Measurements from ENCODE around the gene EIF2AK3.
"Not testable (repeated sequence)": the region's sequence is repeated elsewhere in the genome, so short reads cannot be mapped to it uniquely, and the experiment has no call there.

EIF2AK3 gene

DNA sequence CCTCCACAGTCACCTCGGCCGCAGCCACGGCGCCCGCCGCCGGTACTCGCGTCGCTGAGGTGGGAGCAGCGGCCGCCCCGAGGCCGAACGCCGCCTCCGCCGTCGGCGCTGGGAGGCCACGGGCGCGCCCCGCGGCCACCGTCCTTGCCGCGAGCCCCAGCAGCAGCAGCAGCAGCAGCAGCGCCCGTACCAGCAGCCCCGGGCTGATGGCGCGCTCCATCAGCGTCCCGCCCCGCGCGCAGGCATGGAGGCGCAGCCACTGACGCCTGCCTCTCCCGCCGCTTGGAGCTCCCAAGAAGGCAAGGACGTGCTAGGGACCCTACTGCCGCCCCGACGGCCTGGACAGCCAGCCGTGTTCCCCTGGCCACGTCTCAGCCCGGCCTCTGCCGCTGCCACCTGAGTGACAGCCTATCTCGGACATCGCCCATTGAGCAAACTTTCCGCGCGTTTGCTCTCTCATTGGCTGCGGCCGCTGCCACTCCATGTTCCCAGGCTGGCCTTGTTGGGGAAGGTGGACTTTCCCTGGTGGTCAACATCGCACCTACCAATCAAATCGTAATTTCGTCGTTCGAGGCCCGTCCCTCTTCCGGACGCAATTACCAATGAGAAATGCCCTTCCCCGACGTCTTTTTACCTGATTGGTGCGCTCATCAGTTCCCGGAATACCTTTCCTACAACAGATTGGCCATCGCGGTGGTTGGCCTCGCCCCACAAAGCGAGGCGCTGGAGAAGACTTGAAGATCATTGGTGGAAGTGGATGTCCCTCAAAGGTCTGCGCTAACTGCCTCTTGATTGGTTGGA lies at the start of gene EIF2AK3:
Gene EIF2AK3, minus strand, starts transcription at position 410 of the 801 bp plus-strand sequence. Its CDS starts 190 bp downstream, at position 220.
- DNase-seq = peak; percentile 100

DNA sequence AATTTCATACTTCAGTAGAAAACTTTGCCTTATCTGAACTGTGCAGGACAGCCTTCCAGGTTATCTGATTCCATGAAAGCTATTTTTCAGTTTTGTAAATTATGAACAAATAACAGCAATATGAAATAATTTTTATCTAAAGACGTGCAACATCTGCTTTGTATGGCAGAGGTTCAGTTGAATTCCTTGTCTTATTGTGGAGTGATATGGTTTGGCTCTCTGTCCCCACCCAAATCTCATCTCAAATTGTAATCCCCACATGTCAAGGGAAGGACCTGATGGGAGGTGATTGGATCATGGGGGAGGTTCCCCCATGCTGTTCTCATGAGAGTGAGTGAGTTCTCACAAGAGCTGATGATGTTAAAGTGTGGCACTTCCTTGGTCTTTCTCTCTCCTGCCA lies 46.1 kb upstream of the EIF2AK3 start:
- DNase-seq = no peak

DNA sequence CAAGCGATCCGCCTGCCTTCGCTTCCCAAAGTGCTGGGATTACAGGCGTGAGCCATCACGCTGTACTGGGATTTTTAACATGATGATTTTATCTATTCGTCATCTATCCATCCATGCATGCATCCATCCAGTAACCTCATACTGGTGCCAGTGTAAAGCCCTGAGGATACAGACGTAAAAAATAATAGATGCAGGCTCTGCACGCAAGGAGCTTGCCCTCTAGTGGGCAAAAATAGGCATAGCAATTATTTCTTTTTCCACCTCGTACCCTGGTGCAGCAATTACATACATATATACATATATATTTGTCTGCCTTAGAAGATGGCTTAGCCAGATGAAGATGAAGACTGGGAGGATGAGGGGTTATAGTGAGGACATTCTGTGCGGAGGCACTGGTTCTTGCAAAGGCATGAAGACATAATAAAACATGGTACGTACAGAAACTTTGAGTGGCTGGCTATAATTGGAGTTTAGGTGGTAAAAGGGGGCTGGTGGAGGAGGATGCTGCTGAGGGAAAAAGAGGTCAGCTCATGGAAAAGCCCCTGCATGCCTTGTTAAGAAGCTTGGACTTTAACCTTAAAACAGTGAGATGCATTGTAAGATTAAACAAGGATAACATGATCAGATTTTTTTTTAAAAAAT lies 44.6 kb upstream of the EIF2AK3 start:
- peak; percentile 30 for DNase-seq

- no peak for DNase-seq
Observed at GRCh38 chr2:88669482-88670214, 42.4 kb upstream of the EIF2AK3 start.

DNA sequence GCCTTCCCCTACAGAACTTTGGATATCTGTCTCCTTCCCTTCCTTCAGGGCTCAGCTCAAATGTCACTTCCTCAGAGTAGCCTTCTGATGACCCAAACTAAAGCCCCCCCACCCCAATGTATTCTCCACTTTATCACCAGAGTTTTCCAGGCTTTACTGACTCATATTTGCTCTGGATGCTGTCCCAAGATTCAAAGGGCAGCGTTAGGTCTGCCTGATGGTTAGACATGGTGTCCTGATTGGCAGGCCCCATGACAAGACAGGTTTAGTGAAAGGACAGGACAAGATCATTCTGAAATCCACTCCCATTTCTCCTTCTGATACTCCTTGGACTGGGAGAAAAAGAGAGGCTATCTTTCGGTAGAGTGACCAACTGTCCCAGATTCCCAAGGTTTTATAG lies 41.6 kb upstream of the EIF2AK3 start:
- DNase-seq = no peak

- no peak for DNase-seq
Observed at GRCh38 chr2:88667219-88667618, 40.0 kb upstream of the EIF2AK3 start.

GRCh38 chr2:88666576-88666975 lies 39.3 kb upstream of the EIF2AK3 start:
- DNase-seq = no peak

DNA sequence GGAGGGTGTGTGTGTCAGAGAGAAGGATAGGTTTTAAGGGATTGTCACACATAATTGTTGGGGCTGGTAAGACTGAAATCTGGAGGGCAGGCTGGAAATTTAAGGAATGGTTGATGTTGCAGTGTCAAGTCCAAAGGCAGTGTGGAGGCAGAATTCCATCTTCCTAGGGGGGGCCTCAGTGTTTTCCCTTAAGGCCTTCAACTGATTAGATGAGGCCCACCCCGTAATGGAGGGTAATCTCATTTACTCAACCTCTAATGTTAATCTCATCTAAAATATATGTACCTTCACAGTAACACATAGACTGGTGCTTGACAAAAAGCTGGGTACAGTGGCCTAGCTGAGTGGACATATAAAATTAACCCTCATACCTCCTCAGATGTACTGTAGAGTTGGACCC lies 33.4 kb upstream of the EIF2AK3 start:
- no peak for DNase-seq

GRCh38 chr2:88659538-88659915 lies 32.3 kb upstream of the EIF2AK3 start:
- DNase-seq = no peak

DNA sequence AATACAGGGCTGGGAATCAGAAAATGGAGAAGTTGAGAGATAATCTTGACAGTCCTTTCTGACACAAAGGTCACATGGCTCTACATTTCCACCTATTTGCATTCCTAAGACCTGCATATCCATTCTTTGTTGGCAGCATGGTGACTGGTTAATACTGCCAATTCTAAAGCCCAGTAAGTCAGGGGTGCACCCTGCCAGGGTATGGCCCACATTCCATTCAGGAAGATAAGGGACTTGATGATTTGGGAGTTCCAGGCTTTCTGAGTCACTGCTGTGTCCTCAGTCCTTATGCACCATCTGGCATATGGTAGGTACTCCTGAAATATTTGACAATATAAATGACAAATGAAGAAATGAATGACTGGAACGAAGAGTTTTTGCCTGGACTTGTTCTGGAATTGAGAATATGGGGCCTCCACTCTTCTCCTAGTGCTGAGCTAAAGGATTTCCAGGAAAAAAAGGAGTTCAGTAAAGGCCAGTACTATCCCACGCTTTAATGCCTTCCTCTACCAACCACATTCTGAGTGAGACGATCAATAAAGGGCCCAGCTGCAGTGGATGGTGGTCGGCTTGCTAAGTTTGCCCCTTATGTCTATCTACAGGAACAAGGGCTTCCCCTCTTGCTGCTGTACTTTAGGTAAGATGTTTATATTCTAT lies 31.7 kb upstream of the EIF2AK3 start:
- no peak for DNase-seq

- DNase-seq = no peak
Observed at GRCh38 chr2:88658326-88658725, 31.1 kb upstream of the EIF2AK3 start.

DNA sequence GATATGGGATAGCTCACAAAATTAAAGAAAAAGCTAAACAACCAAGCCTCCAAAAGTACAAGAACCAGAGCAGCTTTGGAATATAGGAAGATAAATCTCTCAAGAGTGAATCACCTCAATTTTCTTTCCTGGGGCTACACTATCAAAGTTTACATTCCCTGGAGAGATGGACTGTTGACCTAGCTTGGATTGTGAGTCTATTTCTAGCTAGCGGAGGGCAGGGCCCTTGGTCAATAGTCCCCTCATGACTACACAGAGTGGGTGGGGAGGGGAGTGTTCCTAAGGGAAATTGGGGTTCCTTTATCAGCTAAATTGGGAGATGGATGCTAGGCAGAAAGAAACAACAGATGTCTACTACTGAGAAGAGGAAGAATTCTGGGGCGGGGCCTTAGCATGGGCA lies 29.9 kb upstream of the EIF2AK3 start:
- DNase-seq = no peak

DNA sequence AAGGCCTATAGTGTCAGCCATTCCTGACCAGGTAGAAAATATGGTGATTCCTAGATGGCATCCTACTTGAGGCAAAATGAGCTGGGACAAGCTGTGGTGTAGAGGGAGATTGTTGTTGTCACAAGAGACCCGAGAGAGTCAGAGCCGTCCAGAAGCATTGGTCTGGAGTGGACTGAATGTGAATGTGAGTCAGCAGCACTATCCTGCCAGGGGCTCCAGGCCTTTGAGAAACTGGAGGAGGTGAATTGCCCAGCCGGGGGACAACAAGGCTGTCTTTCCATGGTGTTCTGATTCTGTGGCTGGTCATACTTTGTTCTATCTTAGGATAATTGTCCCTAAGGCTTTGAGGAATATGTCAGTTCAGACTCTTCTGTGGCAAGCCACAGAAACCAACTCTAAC lies 29.4 kb upstream of the EIF2AK3 start:
- DNase-seq = no peak

DNA sequence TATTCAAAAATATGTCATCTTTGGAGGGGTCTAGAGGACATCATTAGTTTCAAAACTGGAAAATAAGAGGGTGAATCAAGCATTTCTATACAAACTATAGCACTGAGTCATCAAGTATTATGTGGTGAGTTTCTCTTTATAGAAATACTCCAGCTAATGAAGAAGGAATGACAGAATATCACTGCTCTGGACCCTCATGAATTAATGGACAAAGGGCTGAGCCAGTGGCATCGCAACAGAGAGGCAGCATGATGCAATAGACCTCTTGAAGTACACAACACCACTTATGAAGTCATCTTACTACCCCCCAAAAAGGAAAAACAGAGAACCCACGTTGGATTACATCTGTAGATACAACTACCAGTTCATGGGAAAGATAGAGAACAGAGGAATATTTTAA lies 27.4 kb upstream of the EIF2AK3 start:
- no peak for DNase-seq

DNA sequence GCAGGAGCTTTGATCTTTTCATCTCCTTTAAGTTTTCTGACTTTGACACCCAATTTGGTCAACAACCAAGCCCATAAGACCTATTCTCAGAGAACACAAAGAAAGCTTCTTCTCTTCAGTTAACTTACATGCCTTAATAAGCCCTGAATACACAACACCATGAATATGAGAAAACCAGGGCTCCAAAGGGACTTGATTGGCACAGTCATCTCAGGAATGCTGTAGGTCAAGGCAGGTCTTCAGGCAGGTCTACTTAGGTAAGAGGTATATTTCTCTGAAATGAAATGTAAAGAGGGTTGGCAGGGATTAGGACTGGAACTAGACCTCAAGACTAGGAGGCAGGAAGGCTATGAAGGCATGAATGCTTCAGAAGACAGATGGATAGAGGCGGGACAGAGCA lies 24.4 kb upstream of the EIF2AK3 start:
- DNase-seq = no peak

DNA sequence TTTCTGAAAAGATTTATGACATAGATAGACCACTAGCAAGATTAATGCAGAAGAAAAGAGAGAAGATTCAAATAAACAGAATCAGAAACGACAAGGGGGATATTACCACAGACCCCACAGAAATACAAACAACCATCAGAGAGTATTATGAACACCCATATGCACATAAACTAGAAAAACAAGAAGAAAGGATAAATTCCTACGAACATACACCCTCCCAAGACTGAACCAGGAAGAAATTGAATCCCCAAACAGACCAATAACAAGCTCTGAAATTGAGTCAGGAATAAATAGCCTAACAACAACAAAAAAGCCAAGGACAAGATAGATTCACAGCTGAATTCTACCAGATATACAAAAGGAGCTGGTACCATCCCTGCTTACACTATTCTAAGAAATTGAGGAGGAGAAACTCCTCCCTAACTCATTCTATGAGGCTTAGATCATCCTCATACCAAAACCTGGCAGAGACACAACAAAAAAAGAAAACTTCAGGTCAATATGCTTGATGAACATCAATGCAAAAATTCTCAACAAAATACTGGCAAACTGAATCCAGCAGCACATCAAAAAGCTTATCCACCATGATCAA lies 18.1 kb upstream of the EIF2AK3 start:
- not testable (repeated sequence) for DNase-seq

GRCh38 chr2:88642278-88642677 lies 15.0 kb upstream of the EIF2AK3 start:
- no peak for DNase-seq

GRCh38 chr2:88641330-88641729 lies 14.1 kb upstream of the EIF2AK3 start:
- DNase-seq = no peak

DNA sequence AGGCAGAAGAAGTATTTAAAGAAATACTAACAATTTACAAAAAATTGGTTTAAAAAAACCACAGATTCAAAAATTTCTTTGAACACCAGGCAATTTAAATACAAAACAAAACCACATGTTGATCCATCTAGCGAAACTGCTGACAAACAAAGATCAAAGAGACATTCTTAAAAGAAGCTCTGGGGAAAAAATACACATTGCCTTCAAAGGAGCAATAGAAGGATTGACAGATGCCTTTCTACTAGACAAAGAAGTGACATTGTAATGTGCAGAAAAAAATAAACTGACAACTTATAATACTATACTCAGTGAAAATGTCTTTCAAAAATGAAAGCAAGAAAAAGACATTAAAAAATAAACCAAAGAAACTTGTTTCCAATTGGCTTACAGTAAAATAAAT lies 12.6 kb upstream of the EIF2AK3 start:
- no peak for DNase-seq

DNA sequence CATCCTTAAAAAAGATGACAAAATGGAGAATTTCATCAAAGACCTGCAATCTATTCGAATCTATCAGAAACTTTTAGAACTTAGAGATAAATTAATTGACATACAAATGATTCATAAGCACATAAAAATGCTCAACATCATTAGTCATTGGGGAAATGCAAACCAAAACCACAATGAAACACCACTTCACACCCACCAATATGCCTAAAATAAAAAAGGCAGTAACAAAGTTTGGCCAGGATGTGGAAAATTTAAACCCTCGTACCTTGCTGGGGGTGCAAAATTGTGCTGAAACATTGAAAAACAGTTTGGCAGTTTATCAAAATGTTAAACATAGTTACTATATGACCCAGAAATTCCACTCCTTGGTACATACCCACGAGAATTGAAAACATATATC lies 11.5 kb upstream of the EIF2AK3 start:
- peak; percentile 14 for DNase-seq

DNA sequence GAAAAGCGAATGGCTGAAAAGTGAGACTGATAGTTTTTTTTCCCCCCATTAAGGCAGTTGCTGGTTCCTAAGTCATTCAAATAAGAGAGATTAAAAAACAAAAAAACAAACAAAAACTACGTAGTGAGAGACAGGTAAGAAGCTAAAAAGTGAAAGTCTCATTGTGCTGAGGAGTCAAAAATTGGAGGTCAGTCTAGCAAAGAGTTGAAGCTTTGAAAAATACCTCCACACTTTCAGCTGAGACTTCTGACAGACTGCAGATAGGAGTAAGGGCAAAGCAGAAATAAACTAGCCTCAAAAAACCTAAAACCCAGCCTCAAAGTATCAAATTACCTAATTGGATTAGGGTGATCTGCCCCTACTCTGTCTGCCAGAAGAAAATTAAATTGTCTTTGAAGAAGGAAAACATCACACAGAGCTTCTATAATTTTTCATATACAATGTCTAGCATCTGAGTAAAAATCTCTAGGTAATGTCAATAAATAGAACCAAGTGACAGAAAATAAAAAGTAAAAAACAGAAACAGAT lies 10.9 kb upstream of the EIF2AK3 start:
- DNase-seq = no peak

GRCh38 chr2:88637464-88637863 lies 10.2 kb upstream of the EIF2AK3 start:
- no peak for DNase-seq

DNA sequence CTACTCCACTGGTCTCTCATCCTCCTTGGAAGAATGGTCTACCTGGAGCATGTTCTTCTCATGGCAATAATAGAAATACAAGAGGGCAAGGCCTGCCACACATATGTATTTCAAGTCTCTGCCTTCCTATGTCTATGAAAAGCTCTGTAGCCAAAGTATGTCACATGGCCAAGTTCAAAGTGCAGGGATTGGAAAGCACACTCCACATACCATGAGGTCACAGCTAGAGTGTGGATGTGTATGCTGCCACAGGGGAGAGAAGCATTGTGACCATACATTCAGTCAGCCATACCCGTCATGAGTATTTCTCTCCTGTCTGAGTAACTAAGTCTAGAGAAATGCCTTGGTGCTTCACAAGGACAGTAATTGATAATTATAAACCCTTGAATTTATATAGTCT lies 8.8 kb upstream of the EIF2AK3 start:
- no peak for DNase-seq

All from MV-4-11 (cell line).